ENCODE measurements around the gene NSG1. TPM values are rescaled to one million over a fixed set of nuclear protein-coding genes. Genes with fewer than 3 reads are reported as not detected.
A peak's percentile ranks its signal among the peaks of the same experiment; 100 is the strongest.

NSG1 gene
- total and polyA plus RNA-seq, 2 of the 8 experiments (the other 6 are each of a cell fraction or from before 2014, with no cell fraction given), result 35.7 to 61.4 TPM

DNA sequence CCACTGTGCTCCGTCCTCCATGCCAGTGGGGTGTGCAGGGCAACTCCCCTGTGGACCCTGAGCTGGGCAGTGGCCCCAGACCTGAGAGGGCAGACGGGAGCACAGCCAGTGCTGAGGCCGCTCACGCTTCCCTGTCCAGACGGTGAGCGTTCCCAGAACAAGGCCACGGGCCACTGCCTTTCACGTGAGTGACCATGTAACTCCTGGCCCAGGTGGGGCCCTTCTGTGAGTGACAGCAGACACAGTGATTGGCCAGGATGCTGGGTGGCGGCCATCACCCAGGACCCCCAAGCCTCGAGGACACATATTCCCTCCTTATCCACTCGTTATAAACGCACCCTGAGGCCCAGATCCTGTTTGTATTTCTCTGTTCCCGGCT lies 10.5 kb downstream of the NSG1 start:
- Histone ChIP-seq H3K4me1 (replicated peaks in 1 of 4; ENCODE audit: control insufficient read depth in 3 of 4, insufficient read depth in 4 of 4, low read length in 3 of 4) (peaks cover 0 to 8% (median 5%) of the 10 kb centered on the region in 4 experiments; a peak in 4 of 7 replicates), H3K27ac (ENCODE audit: low read depth, low read length) (no peak overlapping the region), H3K23me2 (ENCODE audit: low read depth, low read length) (no peaks in the 10 kb centered on the region), H3K4me3 (ENCODE audit: extremely low read depth in 1 of 4, insufficient read depth in 2 of 4, low read depth in 3 of 4, low read length in 4 of 4) (no peak overlapping the region), H3K14ac (ENCODE audit: insufficient read length) (no peak overlapping the region), H2BK12ac (ENCODE audit: low read depth, low read length) (peak overlapping the region; percentile 95), H3K23ac (ENCODE audit: insufficient read length) (no peak overlapping the region), H4K91ac (replicated peaks; ENCODE audit: insufficient read length, low read length) (peak overlapping the region; percentile 70), H2AK5ac (ENCODE audit: low read depth, low read length) (peak overlapping the region; percentile 86; the same call in 1 of the 2 replicates), H4K8ac (ENCODE audit: extremely low read depth, insufficient read depth, low read length) (no peak overlapping the region; the same call in 1 of the 2 replicates), H2AFZ (ENCODE audit: low read length) (no peak overlapping the region), H3K4ac (replicated peaks; ENCODE audit: insufficient read length, low read depth, low read length) (no peak overlapping the region), H3K27me3 (replicated peaks in 1 of 4; ENCODE audit: control insufficient read depth in 3 of 4, extremely low read depth in 1 of 4, insufficient read depth in 3 of 4, low read length in 3 of 4) (no peaks in the 10 kb centered on the region), H3K9me3 (ENCODE audit: insufficient read depth in 2 of 2, low read depth in 1 of 2, low read length in 1 of 2) (no peaks in the 10 kb centered on the region), H3K56ac (replicated peaks; ENCODE audit: insufficient read length, low read depth, low read length) (no peak overlapping the region), H4K20me1 (replicated peaks in 1 of 2; ENCODE audit: control insufficient read depth in 1 of 2, insufficient read depth in 2 of 2, low read length in 2 of 2) (peaks cover 0 to 5% of the 10 kb centered on the region in 2 experiments), H3K36me3 (ENCODE audit: control insufficient read depth in 2 of 4, insufficient read depth in 4 of 4, low read length in 3 of 4) (peaks cover 0 to 4% (median 2%) of the 10 kb centered on the region in 4 experiments; a peak in 3 of 8 replicates), H2BK20ac (ENCODE audit: low read length) (peak overlapping the region; percentile 72; the same call in 1 of the 2 replicates), H2BK120ac (replicated peaks; ENCODE audit: low read depth, low read length) (no peak overlapping the region), H2BK5ac (ENCODE audit: low read depth, low read length) (peak overlapping the region; percentile 95), H3K4me2 (ENCODE audit: insufficient read depth in 1 of 2, low read depth in 2 of 2, low read length in 2 of 2) (no peak overlapping the region), H3K9ac (replicated peaks in 1 of 4; ENCODE audit: extremely low read depth in 1 of 4, low read depth in 3 of 4, low read length in 3 of 4) (no peak overlapping the region), H4K5ac (ENCODE audit: insufficient read length, low read depth, low read length) (no peak overlapping the region), H3K18ac (ENCODE audit: extremely low read depth, low read length) (peak overlapping the region; percentile 60; the same call in 1 of the 2 replicates), H3K79me1 (ENCODE audit: low read depth, low read length) (no peaks in the 10 kb centered on the region; the same call in 1 of the 2 replicates), H2BK15ac (ENCODE audit: low read length) (0 out of 2 replicates have a peak overlapping the region, but pooled peaks have one; percentile 72), H3K79me2 (ENCODE audit: control insufficient read depth in 1 of 2, insufficient read depth in 2 of 2, low read length in 2 of 2) (no peaks in the 10 kb centered on the region)
- DNase-seq (ENCODE audit: low read depth in 1 of 2, low spot score in 2 of 2), result no peak
- 84% methylated on average over 13 of the region's 13 CpGs; no CpG with 5 or more reads in 1 of the 2 experiments for WGBS, 2 experiments (ENCODE audit: extremely low coverage in 1 of 2, insufficient coverage in 1 of 2, insufficient read length in 1 of 2, insufficient replicate concordance in 2 of 2, low coverage in 1 of 2, low lambda C conversion rate in 2 of 2, missing lambda C conversion rate in 1 of 2)
- ChIA-PET POLR2A (ENCODE audit: partially characterized antibody) (interaction anchor here (1.3 kb wide), 1 partner anchor 18 kb away, joined by 3 read pairs; no protein-coding TSS in a partner anchor), CTCF (ENCODE audit: partially characterized antibody) (interaction anchor here (1.1 to 3.7 kb wide), 3 partner anchors 14 to 33 kb away, joined by 4 to 17 read pairs (median 16); no protein-coding TSS in a partner anchor)
- FAIRE-seq, result no peak
- no peak for TF ChIP-seq SP1 (IDR thresholded peaks at IDR 0.05; ENCODE audit: low read depth, low read length)

All from H1 (cell line).